Stimulated activated CD8-positive, alpha-beta memory T cell treated with anti-CD3 and anti-CD28 coated beads, Interleukin-7, amount 100 ng/mL, for 4 hours (primary cell): ENCODE results near the gene TTLL3.
"Not testable (repeated sequence)": the region's sequence is repeated elsewhere in the genome, so short reads cannot be mapped to it uniquely, and the experiment has no call there.

ENCODE experiments used
- DNase-seq, 2 donors: peaks; one replicate each; pipeline ENCODE4 v3.0.0-alpha.2; 2020; ENCODE audit warnings: low read depth in 2 of 2

The TTLL3 gene

GRCh38 chr3:9809615-9810432, at the start of gene TTLL3:
TTLL3 (plus strand) TSS chr3:9810262; CDS start chr3:9810662, 400 bp downstream.
- peak in 1 of 2 donors; percentile 26 for DNase-seq

GRCh38 chr3:9760779-9761505, 49.1 kb upstream of the TTLL3 start:
- DNase-seq: no peak

- DNase-seq: no peak
Measured at GRCh38 chr3:9761919-9762318, 48.1 kb upstream of the TTLL3 start.

GRCh38 chr3:9762871-9763270, 47.2 kb upstream of the TTLL3 start:
- DNase-seq: no peak

GRCh38 chr3:9765865-9766264, 44.2 kb upstream of the TTLL3 start:
- DNase-seq: no peak

GRCh38 chr3:9767418-9767817, 42.6 kb upstream of the TTLL3 start:
- no peak for DNase-seq

GRCh38 chr3:9768141-9768775, 41.8 kb upstream of the TTLL3 start:
- no peak for DNase-seq

- DNase-seq: no peak
Measured at GRCh38 chr3:9769012-9769411, 41.0 kb upstream of the TTLL3 start.

- peak in 1 of 2 donors; percentile 53 for DNase-seq
Measured at GRCh38 chr3:9769426-9770275, 40.4 kb upstream of the TTLL3 start, which contains the start of gene CAMK1. CAMK1 (minus strand) TSS chr3:9769947; CDS start chr3:9767749, 2,198 bp downstream.

- no peak for DNase-seq
Measured at GRCh38 chr3:9770276-9770812, 39.7 kb upstream of the TTLL3 start.

- DNase-seq: not testable (repeated sequence)
Measured at GRCh38 chr3:9771007-9771406, 39.1 kb upstream of the TTLL3 start.

GRCh38 chr3:9776896-9777693, 33.0 kb upstream of the TTLL3 start:
- DNase-seq: no peak

- DNase-seq: no peak
Measured at GRCh38 chr3:9777694-9778021, 32.4 kb upstream of the TTLL3 start.

- DNase-seq: peak; percentile 40 to 48
Measured at GRCh38 chr3:9778143-9779074, 31.7 kb upstream of the TTLL3 start.

- DNase-seq: no peak
Measured at GRCh38 chr3:9779075-9779593, 30.9 kb upstream of the TTLL3 start.

- peak; percentile 15 to 16 for DNase-seq
Measured at GRCh38 chr3:9779721-9780457, 30.2 kb upstream of the TTLL3 start.

- no peak for DNase-seq
Measured at GRCh38 chr3:9780458-9780812, 29.6 kb upstream of the TTLL3 start.

GRCh38 chr3:9780910-9781309, 29.2 kb upstream of the TTLL3 start:
- DNase-seq: no peak

GRCh38 chr3:9781551-9781950, 28.5 kb upstream of the TTLL3 start:
- no peak for DNase-seq
